ENCODE measurements around the gene PUDP.

PUDP gene

DNA sequence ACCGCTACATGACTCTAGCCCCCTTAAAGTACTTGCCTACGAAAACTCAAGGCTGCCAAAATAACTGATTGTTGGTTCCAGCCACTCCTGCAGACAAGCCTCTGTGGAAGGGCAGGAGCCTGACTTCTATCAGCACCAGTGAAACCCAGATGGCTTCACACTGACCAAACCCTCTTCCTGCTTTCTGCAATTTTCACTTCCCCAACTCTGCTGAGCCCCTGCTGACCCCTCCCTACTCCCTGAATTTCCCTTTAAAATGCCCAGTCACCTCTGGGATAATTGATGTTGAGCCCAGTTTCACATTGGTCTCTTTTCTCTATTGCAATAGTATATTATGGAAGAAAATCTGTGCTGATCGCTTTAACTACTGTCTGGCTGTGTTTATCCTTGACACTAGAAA, 62.1 kb downstream of the PUDP start:
- DNase-seq (ENCODE audit: extremely low read depth, insufficient read length), result no peak
- TF ChIP-seq, protein P1, sequence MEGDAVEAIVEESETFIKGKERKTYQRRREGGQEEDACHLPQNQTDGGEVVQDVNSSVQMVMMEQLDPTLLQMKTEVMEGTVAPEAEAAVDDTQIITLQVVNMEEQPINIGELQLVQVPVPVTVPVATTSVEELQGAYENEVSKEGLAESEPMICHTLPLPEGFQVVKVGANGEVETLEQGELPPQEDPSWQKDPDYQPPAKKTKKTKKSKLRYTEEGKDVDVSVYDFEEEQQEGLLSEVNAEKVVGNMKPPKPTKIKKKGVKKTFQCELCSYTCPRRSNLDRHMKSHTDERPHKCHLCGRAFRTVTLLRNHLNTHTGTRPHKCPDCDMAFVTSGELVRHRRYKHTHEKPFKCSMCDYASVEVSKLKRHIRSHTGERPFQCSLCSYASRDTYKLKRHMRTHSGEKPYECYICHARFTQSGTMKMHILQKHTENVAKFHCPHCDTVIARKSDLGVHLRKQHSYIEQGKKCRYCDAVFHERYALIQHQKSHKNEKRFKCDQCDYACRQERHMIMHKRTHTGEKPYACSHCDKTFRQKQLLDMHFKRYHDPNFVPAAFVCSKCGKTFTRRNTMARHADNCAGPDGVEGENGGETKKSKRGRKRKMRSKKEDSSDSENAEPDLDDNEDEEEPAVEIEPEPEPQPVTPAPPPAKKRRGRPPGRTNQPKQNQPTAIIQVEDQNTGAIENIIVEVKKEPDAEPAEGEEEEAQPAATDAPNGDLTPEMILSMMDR (IDR thresholded peaks at IDR 0.05; ENCODE audit: insufficient read depth, low read length, poor library complexity, severe bottlenecking), result no peak
- no peaks in the 10 kb centered on the region for H3K27me3 ChIP-seq (replicated peaks; ENCODE audit: control insufficient read depth, insufficient read depth, low read length)
- peaks cover 3% of the 10 kb centered on the region for H3K36me3 ChIP-seq (ENCODE audit: control insufficient read depth, insufficient read depth, low read length)
- no peak overlapping the region for H3K4me3 ChIP-seq (replicated peaks; ENCODE audit: low read depth, low read length)

DNA sequence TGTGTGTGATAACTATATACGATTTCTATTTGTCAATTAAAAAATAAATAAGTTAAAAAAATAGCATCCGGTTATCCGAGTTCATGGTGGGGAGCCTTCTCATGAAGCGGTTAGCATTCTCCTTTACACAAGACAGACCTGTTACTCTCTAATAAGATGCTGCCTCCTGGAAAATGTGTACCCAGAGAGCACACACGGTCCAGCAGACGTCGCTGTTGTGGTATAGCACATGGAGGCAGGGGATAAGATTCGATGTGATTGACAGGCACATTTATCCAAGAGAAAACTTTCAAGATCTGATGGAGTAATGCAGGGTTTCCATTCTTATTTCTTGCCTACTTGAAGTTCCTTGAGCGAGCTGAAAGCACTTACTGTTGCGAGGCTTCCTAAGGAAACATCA, 63.1 kb downstream of the PUDP start:
- no peak for DNase-seq (ENCODE audit: extremely low read depth, insufficient read length)
- Histone ChIP-seq H3K4me3 (replicated peaks; ENCODE audit: low read depth, low read length) (no peak overlapping the region), H3K27me3 (replicated peaks; ENCODE audit: control insufficient read depth, insufficient read depth, low read length) (no peaks in the 10 kb centered on the region), H3K36me3 (ENCODE audit: control insufficient read depth, insufficient read depth, low read length) (peaks cover 3% of the 10 kb centered on the region)
- TF ChIP-seq, protein P1 (IDR thresholded peaks at IDR 0.05; ENCODE audit: insufficient read depth, low read length, poor library complexity, severe bottlenecking), result no peak

DNA sequence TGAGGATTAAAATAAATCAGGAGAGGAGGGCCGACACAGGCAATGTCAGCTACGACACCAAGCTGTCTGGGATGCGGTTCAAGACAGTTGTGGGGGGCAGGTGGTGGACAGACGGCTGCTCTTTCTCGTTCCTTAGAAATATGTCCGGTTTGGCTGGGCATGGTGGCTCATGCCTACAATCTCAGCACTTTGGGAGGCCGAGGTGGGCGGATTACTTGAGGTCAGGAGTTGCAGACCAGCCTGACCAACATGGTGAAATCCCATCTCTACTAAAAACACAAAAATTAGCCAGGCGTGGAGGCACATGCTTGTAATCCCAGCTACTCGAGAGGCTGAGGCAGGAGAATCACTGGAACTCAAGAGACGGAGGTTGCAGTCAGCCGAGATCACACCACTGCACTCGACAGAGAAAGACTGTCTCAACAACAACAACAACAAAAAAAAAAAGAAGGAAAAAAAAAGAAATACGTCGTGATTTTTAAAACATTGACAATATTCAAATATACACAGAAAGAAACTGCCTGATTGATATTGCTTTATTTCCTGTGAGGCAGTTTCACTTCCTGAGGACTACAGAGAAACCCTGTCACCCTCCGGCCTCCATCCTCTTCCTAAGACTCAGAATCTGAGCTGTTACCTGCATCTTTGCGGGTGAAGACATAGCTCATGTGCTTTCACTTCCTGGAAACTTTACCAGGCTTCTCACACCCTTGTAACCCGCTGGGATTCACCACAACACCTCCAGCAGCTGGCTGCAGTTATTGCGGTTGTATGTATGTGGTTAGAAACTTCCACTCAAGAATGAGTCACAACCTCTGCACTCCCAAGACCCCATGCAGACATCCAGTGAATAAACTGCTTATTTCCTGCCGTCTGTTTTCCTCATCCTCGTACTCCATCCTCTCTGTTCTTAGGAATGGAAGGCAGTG, 64.2 kb downstream of the PUDP start:
- Histone ChIP-seq H3K27me3 (replicated peaks; ENCODE audit: control insufficient read depth, insufficient read depth, low read length) (no peaks in the 10 kb centered on the region), H3K4me3 (replicated peaks; ENCODE audit: low read depth, low read length) (no peak overlapping the region), H3K36me3 (ENCODE audit: control insufficient read depth, insufficient read depth, low read length) (peaks cover 3% of the 10 kb centered on the region)
- peak; percentile 80 for DNase-seq (ENCODE audit: extremely low read depth, insufficient read length)
- TF ChIP-seq, protein P1 (IDR thresholded peaks at IDR 0.05; ENCODE audit: insufficient read depth, low read length, poor library complexity, severe bottlenecking), result no peak

GRCh38 chrX:7083021-7083420, 64.9 kb downstream of the PUDP start:
- Histone ChIP-seq H3K36me3 (ENCODE audit: control insufficient read depth, insufficient read depth, low read length) (peaks cover 3% of the 10 kb centered on the region), H3K27me3 (replicated peaks; ENCODE audit: control insufficient read depth, insufficient read depth, low read length) (no peaks in the 10 kb centered on the region), H3K4me3 (replicated peaks; ENCODE audit: low read depth, low read length) (no peak overlapping the region)
- TF ChIP-seq, protein P1 (IDR thresholded peaks at IDR 0.05; ENCODE audit: insufficient read depth, low read length, poor library complexity, severe bottlenecking), result no peak
- no peak for DNase-seq (ENCODE audit: extremely low read depth, insufficient read length)

DNA sequence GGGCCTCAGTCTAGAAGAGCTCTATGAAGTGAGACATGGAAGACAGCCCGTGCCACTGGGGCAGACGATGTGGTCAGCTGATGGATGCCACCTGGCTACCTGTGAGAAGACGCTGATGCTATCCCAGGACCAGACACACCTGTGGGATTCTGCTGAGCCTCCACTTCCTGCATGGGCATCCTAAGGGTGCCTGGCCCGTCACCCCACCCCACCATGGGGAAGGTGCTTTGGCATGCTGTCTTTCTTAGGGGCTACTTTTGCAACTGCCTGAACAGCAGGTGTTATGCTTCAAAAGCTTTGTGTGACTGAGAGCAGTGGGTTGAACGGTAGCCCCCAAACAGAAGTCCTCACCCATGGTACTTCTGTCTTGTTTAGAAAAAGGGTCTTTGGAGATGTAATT, 65.4 kb downstream of the PUDP start:
- no peak overlapping the region for H3K4me3 ChIP-seq (replicated peaks; ENCODE audit: low read depth, low read length)
- no peaks in the 10 kb centered on the region for H3K27me3 ChIP-seq (replicated peaks; ENCODE audit: control insufficient read depth, insufficient read depth, low read length)
- no peak for DNase-seq (ENCODE audit: extremely low read depth, insufficient read length)
- TF ChIP-seq, protein P1 (IDR thresholded peaks at IDR 0.05; ENCODE audit: insufficient read depth, low read length, poor library complexity, severe bottlenecking), result no peak
- peaks cover 3% of the 10 kb centered on the region for H3K36me3 ChIP-seq (ENCODE audit: control insufficient read depth, insufficient read depth, low read length)

Data from GM06990 (cell line).